Measurements from ENCODE around the gene GFER.

GFER gene

GRCh38 chr16:1975432-1976215, 8.4 kb upstream of the GFER start:
- DNase-seq: no peak

- DNase-seq: no peak
Observed at GRCh38 chr16:1976216-1976520, 7.8 kb upstream of the GFER start.

GRCh38 chr16:1976951-1977874, 6.8 kb upstream of the GFER start:
- no peak for DNase-seq

- no peak for DNase-seq
Observed at GRCh38 chr16:1977875-1978268, 6.1 kb upstream of the GFER start.

- no peak for DNase-seq
Observed at GRCh38 chr16:1978476-1979120, 5.4 kb upstream of the GFER start.

- no peak for DNase-seq
Observed at GRCh38 chr16:1979271-1980029, 4.5 kb upstream of the GFER start.

GRCh38 chr16:1980030-1980769, 3.8 kb upstream of the GFER start:
- DNase-seq: no peak

GRCh38 chr16:1980770-1981087, 3.3 kb upstream of the GFER start:
- no peak for DNase-seq

GRCh38 chr16:1981398-1981836, 2.6 kb upstream of the GFER start, which contains the start of gene NOXO1:
Gene NOXO1, minus strand, starts transcription at chr16:1981469. Its CDS starts 290 bp downstream, at chr16:1981179.
- no peak for DNase-seq

GRCh38 chr16:1982013-1982433, 2.0 kb upstream of the GFER start:
- DNase-seq: no peak

- DNase-seq: no peak
Observed at GRCh38 chr16:1982991-1983543, 926 bp upstream of the GFER start.

GRCh38 chr16:1984347-1985225, 593 bp downstream of the GFER start:
- DNase-seq: no peak

GRCh38 chr16:1985466-1986150, 1.6 kb downstream of the GFER start:
- DNase-seq: no peak

- DNase-seq: no peak
Observed at GRCh38 chr16:1987198-1987597, 3.2 kb downstream of the GFER start.

- no peak for DNase-seq
Observed at GRCh38 chr16:1989209-1990100, 5.5 kb downstream of the GFER start, which contains the start of gene SYNGR3. Gene SYNGR3, plus strand, starts transcription at chr16:1989970. Its CDS starts 133 bp downstream, at chr16:1990103.

- DNase-seq: no peak
Observed at GRCh38 chr16:1990101-1990350, 6.0 kb downstream of the GFER start.

GRCh38 chr16:1990351-1991134, 6.5 kb downstream of the GFER start:
- DNase-seq: no peak

- DNase-seq: no peak
Observed at GRCh38 chr16:1991135-1991551, 7.2 kb downstream of the GFER start.
